Measurements from ENCODE around the gene PSMB10.
A peak's percentile ranks its signal among the peaks of the same experiment; 100 is the strongest.

PSMB10 gene

GRCh38 chr16:67967183-67967957, 30.7 kb upstream of the PSMB10 start:
- peaks cover 10% of the 10 kb centered on the region for H3K36me3 Mint-ChIP-seq
- peak overlapping the region; percentile 74 for H3K27ac Mint-ChIP-seq
- no peaks in the 10 kb centered on the region for H3K9me3 Mint-ChIP-seq
- ATAC-seq (peak; percentile 64), DNase-seq (ENCODE audit: low spot score in 2 of 2) (peak in 1 of 2 donors; percentile 69)
- peaks cover 33% of the 10 kb centered on the region for H3K4me1 Mint-ChIP-seq
- H3K4me3 Mint-ChIP-seq: peak overlapping the region; percentile 92

- Mint-ChIP-seq H3K9me3 (no peaks in the 10 kb centered on the region), H3K27ac (peak overlapping the region; percentile 74), H3K4me1 (peaks cover 33% of the 10 kb centered on the region), H3K4me3 (peak overlapping the region; percentile 92), H3K36me3 (peaks cover 17% of the 10 kb centered on the region)
- DNase-seq (ENCODE audit: low spot score in 2 of 2) (no peak), ATAC-seq (no peak)
Observed at GRCh38 chr16:67966549-67967182, 30.0 kb upstream of the PSMB10 start.

GRCh38 chr16:67965668-67966548, 29.3 kb upstream of the PSMB10 start:
- ATAC-seq (no peak), DNase-seq (ENCODE audit: low spot score in 2 of 2) (no peak)
- Mint-ChIP-seq H3K9me3 (no peaks in the 10 kb centered on the region), H3K27ac (no peak overlapping the region), H3K4me3 (peak overlapping the region; percentile 92), H3K4me1 (peaks cover 33% of the 10 kb centered on the region), H3K36me3 (peaks cover 24% of the 10 kb centered on the region)

- Mint-ChIP-seq H3K27ac (no peak overlapping the region), H3K9me3 (no peaks in the 10 kb centered on the region), H3K4me3 (no peak overlapping the region), H3K36me3 (peaks cover 31% of the 10 kb centered on the region), H3K4me1 (peaks cover 28% of the 10 kb centered on the region)
- no peak for DNase-seq (ENCODE audit: low spot score in 2 of 2)
- no peak for ATAC-seq
Observed at GRCh38 chr16:67964477-67965131, 28.0 kb upstream of the PSMB10 start.

- Mint-ChIP-seq H3K9me3 (no peaks in the 10 kb centered on the region), H3K4me3 (no peak overlapping the region), H3K36me3 (peaks cover 31% of the 10 kb centered on the region), H3K27ac (no peak overlapping the region), H3K4me1 (peaks cover 21% of the 10 kb centered on the region)
- DNase-seq (ENCODE audit: low spot score in 2 of 2) (no peak), ATAC-seq (no peak)
Observed at GRCh38 chr16:67963662-67964321, 27.1 kb upstream of the PSMB10 start.

GRCh38 chr16:67963292-67963661, 26.6 kb upstream of the PSMB10 start:
- Mint-ChIP-seq H3K9me3 (no peaks in the 10 kb centered on the region), H3K36me3 (peaks cover 31% of the 10 kb centered on the region), H3K27ac (no peak overlapping the region), H3K4me3 (no peak overlapping the region), H3K4me1 (peaks cover 21% of the 10 kb centered on the region)
- no peak for DNase-seq (ENCODE audit: low spot score in 2 of 2)
- ATAC-seq: no peak

- H3K27ac Mint-ChIP-seq: no peak overlapping the region
Observed at GRCh38 chr16:67962135-67962534, 25.5 kb upstream of the PSMB10 start.

GRCh38 chr16:67961551-67961957, 24.9 kb upstream of the PSMB10 start:
- H3K4me1 Mint-ChIP-seq: peaks cover 6% of the 10 kb centered on the region
- H3K9me3 Mint-ChIP-seq: no peaks in the 10 kb centered on the region
- no peak for ATAC-seq
- H3K36me3 Mint-ChIP-seq: peaks cover 25% of the 10 kb centered on the region
- H3K27ac Mint-ChIP-seq: no peak overlapping the region
- no peak overlapping the region for H3K4me3 Mint-ChIP-seq
- DNase-seq (ENCODE audit: low spot score in 2 of 2): no peak

More at GRCh38 chr16:67962135-67962534, 25.5 kb upstream of the PSMB10 start:
- DNase-seq (ENCODE audit: low spot score in 2 of 2): no peak
- no peaks in the 10 kb centered on the region for H3K9me3 Mint-ChIP-seq
- no peak for ATAC-seq
- peaks cover 27% of the 10 kb centered on the region for H3K36me3 Mint-ChIP-seq
- no peak overlapping the region for H3K4me3 Mint-ChIP-seq
- H3K4me1 Mint-ChIP-seq: peaks cover 12% of the 10 kb centered on the region

GRCh38 chr16:67959536-67960329, 23.1 kb upstream of the PSMB10 start:
- no peak for DNase-seq (ENCODE audit: low spot score in 2 of 2)
- peak overlapping the region; percentile 60 for H3K27ac Mint-ChIP-seq

GRCh38 chr16:67957622-67958021, 21.0 kb upstream of the PSMB10 start:
- Mint-ChIP-seq H3K36me3 (peaks cover 29% of the 10 kb centered on the region), H3K27ac (no peak overlapping the region), H3K9me3 (no peaks in the 10 kb centered on the region), H3K4me3 (no peak overlapping the region), H3K4me1 (no peaks in the 10 kb centered on the region)
- DNase-seq (ENCODE audit: low spot score in 2 of 2) (no peak), ATAC-seq (no peak)

More at GRCh38 chr16:67959536-67960329, 23.1 kb upstream of the PSMB10 start:
- no peak for ATAC-seq
- H3K9me3 Mint-ChIP-seq: no peaks in the 10 kb centered on the region
- peaks cover 30% of the 10 kb centered on the region for H3K36me3 Mint-ChIP-seq
- H3K4me1 Mint-ChIP-seq: peaks cover 4% of the 10 kb centered on the region
- no peak overlapping the region for H3K4me3 Mint-ChIP-seq

- ATAC-seq: peak; percentile 5
- peaks cover 17% of the 10 kb centered on the region for H3K36me3 Mint-ChIP-seq
- H3K9me3 Mint-ChIP-seq: no peaks in the 10 kb centered on the region
- no peaks in the 10 kb centered on the region for H3K4me1 Mint-ChIP-seq
- no peak for DNase-seq (ENCODE audit: low spot score in 2 of 2)
- H3K27ac Mint-ChIP-seq: peak overlapping the region; percentile 54
- H3K4me3 Mint-ChIP-seq: no peak overlapping the region
Observed at GRCh38 chr16:67954421-67955196, 18.0 kb upstream of the PSMB10 start.

- H3K4me3 Mint-ChIP-seq: no peak overlapping the region
- ATAC-seq (no peak), DNase-seq (ENCODE audit: low spot score in 2 of 2) (no peak)
- H3K27ac Mint-ChIP-seq: peak overlapping the region; percentile 54
- H3K9me3 Mint-ChIP-seq: no peaks in the 10 kb centered on the region
- no peaks in the 10 kb centered on the region for H3K4me1 Mint-ChIP-seq
- peaks cover 17% of the 10 kb centered on the region for H3K36me3 Mint-ChIP-seq
Observed at GRCh38 chr16:67953641-67954375, 17.2 kb upstream of the PSMB10 start.

GRCh38 chr16:67951485-67951884, 14.8 kb upstream of the PSMB10 start:
- Mint-ChIP-seq H3K27ac (no peak overlapping the region), H3K4me3 (no peak overlapping the region), H3K9me3 (no peaks in the 10 kb centered on the region), H3K36me3 (peaks cover 20% of the 10 kb centered on the region), H3K4me1 (no peaks in the 10 kb centered on the region)
- no peak for DNase-seq (ENCODE audit: low spot score in 2 of 2)
- no peak for ATAC-seq
